ENCODE data around the gene SEMA3C. TPM values are rescaled to one million over a fixed set of nuclear protein-coding genes. Genes with fewer than 3 reads are reported as not detected.

Gene SEMA3C
- total RNA-seq, 1 donor from 2014 or later, result 9.5 TPM

DNA sequence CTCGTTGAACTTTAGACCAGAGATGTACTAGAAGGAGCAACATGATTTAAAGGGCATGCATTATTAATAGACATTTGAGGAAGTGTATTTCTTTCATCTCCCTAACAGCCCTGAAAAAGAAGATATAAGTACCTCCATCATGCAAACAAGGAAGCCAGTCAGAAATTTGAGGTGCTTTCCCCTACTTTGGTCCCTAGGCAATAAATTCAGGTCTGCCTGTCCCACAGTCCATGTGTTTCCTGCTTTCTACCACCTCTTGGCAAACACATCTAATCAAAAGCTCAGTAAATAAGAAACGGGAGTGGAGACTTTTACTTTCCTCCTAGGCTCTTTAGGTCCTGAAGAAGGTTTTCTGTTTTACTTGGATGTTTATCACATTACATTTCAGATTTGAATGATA, 5.2 kb upstream of the SEMA3C start:
- ATAC-seq, result no peak

DNA sequence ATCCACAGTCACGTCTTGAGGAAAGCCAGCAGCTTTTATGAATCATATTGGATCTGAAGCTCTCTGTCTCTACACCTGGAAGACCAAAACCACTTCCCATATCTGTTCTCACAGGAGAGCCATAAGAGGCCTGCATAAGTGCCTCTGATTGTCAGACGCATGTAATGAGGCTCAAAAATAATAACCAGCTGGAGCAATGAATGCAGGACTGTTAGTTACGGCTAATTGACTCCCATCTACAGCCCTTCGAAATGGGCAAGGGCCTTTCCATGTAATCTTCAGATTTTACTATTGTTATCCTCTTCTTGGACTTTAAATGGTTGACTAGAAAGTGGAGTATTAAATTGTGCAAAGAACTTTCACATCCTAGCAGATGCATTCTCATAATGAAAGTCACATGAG, 4.4 kb upstream of the SEMA3C start:
- no peak for ATAC-seq

- ATAC-seq, result peak; percentile 64
These were observed 3.6 kb upstream of the SEMA3C start for GRCh38 chr7:80922253-80923049.

DNA sequence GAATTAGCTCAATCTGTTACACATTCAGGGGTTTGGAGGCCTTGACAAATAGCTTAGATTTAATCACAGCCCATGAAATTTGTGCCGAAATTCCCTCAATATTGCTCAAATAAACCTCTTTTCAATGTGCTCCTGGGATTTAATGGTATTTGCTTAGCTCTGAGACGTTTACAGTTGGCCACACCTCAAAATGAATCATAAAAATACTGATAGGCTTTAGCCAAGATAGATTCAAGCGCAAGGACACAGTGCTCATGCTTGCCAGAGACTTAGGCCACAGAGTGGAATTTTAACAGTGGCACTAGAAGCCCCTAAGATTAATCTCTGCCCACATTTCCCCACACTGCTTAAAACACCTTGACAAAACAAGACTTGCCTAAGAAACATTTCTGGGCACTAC, 2.3 kb upstream of the SEMA3C start:
- ATAC-seq, result peak; percentile 36

- no peak for ATAC-seq
These were observed 452 bp downstream of the SEMA3C start for GRCh38 chr7:80918399-80918798.

DNA sequence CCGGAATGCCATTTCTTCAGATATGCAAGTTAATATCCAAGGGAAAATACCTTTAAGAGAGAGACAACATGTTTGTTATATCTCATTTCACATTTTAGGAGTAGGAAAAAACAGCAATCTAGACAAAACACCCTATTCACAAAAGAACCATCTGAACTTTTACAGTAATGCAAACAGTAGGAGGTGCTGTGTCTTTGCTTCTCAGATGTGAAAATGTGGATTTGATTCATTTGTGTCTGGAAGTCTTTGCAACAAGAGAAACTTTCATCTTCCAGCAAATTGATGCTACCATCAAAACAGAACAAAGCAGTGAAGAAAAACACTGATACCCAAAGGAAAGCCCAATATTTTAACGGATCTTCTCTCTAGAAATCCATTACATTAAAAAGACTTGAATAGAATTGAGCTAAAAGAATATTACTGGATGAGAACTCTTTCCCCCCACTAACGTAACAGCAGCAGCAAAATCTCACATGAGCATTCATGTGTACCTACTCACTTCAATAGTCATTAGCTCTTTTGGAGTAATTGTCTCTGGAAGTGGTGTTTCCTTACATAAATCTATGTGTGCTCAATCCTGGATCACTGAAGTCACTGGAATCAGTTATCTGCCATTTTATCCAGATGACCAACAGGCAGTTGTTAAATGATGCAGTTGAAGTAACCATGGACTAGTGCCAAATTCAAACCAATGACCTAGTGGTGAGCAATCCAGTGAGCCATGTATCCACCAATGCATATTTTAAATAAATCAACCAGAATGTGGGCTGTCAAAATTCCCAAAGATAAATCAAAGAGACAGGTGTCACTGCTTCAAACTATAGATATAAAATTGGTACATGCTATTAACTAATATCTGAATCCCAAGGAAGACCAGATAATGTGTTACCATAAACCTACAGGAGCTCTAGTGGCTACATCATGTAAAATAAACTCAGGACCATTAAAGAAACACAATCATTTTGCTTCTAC, 1.8 kb downstream of the SEMA3C start:
- no peak for ATAC-seq

DNA sequence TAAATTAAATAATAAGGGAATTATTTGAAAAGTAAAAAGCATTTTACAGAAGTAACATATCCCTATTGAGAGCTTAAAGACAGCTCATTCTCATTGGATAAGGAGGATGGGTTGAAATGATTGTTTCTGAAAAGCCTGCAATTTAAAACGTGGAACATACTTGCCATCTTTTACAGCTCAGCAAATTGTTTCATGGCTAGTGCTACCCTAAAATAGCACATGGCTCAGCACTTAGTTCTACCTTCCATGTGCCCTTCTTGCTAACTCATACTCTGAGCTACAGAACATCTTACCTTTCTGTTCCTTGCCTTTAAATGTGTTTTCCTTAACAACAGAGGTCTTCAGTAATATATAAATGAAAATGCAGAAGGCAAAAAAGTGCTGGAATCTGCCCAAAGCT, 8.6 kb downstream of the SEMA3C start:
- ATAC-seq, result no peak

GRCh38 chr7:80908360-80908797, 10.5 kb downstream of the SEMA3C start:
- ATAC-seq, result no peak

DNA sequence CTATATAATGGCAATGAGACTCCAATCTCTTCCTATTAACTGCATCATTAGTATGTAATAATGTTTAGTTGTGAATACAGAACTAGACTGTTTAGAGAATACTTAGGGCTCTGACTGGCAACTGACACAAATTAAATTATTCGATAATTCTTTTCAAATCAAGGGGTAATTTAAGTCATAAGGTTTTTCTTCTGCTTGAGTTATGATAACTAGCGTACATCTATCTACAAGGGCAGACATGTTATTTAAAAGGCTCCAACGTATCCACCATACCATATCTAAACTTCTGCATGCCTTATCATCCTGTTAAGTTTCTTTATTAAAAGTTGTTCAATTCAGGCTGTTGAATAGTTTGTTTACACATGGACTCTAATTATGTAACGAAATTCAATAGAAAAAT, 11.2 kb downstream of the SEMA3C start:
- no peak for ATAC-seq

GRCh38 chr7:80907141-80907601, 11.7 kb downstream of the SEMA3C start:
- no peak for ATAC-seq

GRCh38 chr7:80905334-80905733, 13.5 kb downstream of the SEMA3C start:
- ATAC-seq, result no peak

DNA sequence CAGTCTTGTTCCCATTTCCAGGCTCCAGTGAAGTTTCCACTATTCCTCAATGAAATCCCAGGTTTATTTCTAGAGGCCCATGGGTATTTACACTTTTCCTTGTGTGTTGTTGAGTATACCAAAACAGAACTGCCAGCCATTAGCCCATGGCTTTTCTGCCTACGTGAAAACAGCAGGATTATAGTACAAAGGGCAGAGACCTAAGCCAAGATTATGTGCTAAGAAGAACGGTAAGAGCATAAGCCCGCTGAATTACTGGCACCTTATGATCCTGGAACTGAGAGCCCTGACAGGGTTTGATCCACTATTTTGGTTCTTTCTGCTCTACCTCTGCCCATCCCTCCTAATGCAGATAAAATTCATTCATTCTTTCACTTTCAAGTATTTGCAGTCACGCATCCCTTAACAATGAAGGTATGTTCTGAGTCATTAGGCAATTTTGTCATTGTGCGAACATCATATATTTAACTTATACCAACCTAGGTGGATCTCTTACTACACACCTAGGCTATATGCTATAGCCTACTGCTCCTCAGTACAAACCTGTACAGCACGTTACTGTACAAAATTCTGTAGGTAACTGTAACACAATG, 16.0 kb downstream of the SEMA3C start:
- peak; percentile 94 for ATAC-seq

DNA sequence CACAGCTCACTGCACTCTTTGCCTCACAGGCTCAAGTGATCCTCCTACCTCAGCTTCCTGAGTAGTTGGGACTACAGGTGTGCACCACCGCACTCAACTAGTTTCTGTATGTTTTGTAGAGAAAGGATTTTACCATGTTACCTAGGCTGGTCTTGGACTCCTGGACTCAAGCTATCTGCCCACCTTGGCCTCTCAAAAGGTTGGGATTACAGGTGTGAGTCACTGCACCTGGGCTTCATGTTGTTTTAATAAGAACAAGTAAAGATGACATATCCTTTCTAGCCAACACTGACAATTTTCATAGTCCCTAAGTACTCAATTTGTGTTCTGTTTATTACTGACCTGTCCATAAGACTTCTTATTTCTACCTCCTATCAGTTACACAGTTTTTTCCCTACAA, 16.8 kb downstream of the SEMA3C start:
- no peak for ATAC-seq

DNA sequence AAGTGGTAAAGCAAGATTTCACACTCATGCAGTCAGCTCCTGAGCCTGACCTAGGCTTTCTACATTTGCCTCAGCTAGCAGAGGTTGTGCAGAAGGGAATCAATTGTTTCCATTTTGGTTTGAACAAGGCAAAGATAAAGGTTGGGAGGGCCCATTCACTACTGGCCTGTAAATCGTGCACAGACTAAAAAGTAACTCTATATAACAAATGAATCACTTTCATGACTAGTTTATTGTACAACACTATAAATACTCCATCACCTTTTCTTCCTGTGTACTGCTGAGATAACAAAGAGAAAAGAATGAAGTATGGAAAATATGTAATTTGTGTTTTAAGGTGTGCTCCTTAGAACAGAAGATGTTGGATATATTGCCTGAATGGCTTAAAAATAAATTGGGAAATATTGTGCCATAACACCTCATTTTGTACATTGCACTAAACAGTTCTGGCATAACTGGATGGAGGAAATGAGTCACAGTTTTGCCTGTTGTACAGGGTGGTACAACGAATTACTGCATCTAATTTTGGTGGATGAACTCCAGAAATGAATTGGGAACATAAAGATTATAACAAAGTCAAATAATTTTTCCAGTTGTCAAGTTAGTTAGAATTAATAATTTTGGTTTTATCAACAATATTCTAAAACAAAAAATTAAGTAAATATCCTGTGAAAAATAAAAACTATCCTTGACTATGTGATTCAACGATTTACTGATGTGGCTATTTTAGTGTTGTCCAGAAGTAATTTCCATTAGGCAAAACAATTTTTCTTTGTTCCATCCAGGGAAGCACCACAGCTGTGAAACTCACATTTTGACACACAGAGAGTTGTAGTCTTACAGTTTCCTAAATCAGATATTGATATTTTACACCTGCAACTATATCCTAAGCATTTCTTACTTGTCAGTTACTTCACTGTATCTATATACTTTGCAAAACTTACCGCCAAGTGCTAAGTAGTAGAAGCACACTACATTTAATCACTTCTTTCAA, 18.0 kb downstream of the SEMA3C start:
- ATAC-seq, result peak; percentile 49

GRCh38 chr7:80896906-80897598, 21.8 kb downstream of the SEMA3C start:
- ATAC-seq, result no peak

DNA sequence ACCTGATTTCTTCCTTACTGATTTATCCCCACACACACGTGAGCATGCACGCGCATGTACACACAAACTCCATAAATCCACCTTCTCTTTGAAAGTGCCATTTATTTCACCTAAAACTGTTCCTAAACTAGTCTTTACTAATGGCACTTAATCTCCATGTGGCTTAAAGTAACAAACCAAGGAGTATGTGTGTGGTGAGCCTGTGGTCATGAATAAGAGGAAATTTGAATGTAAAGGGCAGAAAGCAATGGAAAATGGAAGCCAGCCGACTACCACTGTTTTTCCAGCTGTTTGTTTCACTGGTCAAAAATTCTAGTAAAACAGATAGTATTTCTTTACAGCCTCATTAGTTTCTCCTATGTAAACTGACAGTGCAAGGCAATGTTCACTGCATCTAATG, 23.8 kb downstream of the SEMA3C start:
- no peak for ATAC-seq

DNA sequence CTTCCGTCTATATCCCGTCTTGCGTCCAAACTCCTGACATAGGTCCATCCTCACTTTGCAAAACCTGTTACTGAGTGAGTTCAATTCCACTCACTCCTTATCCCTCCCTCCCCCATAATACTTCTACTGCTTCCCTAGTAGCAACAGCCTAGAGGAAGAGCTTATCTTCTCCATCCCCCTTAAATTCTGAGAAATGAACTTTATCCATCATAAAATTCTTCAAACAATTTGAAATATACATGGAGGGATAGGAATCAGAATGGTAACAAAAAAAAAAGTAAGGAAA, 27.6 kb downstream of the SEMA3C start:
- ATAC-seq, result no peak

- no peak for ATAC-seq
These were observed 28.2 kb downstream of the SEMA3C start for GRCh38 chr7:80890426-80891258.

- ATAC-seq, result no peak
These were observed 29.3 kb downstream of the SEMA3C start for GRCh38 chr7:80889525-80889924.

DNA sequence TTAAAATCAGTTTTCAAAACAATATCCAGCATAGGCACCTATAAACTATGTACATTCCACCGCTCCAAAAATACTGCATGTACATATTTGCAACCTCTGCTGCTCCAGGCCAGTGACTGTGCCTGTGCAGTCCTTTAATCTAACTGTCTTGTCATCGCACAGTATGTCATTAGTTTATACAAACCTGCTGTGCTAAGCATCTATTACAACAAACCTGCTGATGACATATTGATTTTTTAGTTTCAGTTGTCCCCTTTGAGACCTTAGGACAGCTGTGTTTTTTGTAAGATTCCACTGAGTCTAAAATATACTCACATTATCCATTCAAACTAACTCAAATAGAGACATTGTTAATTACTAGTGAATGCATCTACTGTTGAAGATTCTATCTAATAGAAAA, 33.1 kb downstream of the SEMA3C start:
- ATAC-seq, result no peak
